Tibial nerve (tissue), 3 donors: ENCODE measurements around the gene NOS2.

ENCODE experiments used
- POLR2A ChIP-seq, 2 donors: fragments of 450-650 bp; IDR thresholded peaks; one replicate each; pipeline ENCODE4 v1.6.1; 2017; ENCODE audit warnings: antibody characterized with exemption in 2 of 2, mild to moderate bottlenecking in 2 of 2, moderate library complexity in 2 of 2
- TF ChIP-seq, protein P1 (sequence below), 5 experiments: fragments of 200-600 bp in 3 of 5; fragments of 450-650 bp in 2 of 5; sonication (generic) in 3 of 5; IDR thresholded peaks; one replicate each; pipeline ENCODE4 v1.5.1; 2016 to 2019; ENCODE audit warnings: antibody characterized with exemption in 5 of 5, mild to moderate bottlenecking in 3 of 5, moderate library complexity in 2 of 5

GRCh38 chr17:27760069-27760885 lies 40.1 kb downstream of the NOS2 start:
- TF ChIP-seq, protein P1, sequence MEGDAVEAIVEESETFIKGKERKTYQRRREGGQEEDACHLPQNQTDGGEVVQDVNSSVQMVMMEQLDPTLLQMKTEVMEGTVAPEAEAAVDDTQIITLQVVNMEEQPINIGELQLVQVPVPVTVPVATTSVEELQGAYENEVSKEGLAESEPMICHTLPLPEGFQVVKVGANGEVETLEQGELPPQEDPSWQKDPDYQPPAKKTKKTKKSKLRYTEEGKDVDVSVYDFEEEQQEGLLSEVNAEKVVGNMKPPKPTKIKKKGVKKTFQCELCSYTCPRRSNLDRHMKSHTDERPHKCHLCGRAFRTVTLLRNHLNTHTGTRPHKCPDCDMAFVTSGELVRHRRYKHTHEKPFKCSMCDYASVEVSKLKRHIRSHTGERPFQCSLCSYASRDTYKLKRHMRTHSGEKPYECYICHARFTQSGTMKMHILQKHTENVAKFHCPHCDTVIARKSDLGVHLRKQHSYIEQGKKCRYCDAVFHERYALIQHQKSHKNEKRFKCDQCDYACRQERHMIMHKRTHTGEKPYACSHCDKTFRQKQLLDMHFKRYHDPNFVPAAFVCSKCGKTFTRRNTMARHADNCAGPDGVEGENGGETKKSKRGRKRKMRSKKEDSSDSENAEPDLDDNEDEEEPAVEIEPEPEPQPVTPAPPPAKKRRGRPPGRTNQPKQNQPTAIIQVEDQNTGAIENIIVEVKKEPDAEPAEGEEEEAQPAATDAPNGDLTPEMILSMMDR (IDR thresholded peaks at IDR 0.05) = peak; percentile 82 to 92 (median 85)
- TF ChIP-seq POLR2A (IDR thresholded peaks at IDR 0.05) = no peak
